Measurements from ENCODE around the gene CCL2.

- no peak for TF ChIP-seq EZH2phosphoT487 (IDR thresholded peaks at IDR 0.05; ENCODE audit: insufficient read depth, low read depth)
- no peak for TF ChIP-seq EZH2 (IDR thresholded peaks at IDR 0.05; ENCODE audit: insufficient read depth, poor library complexity, severe bottlenecking)
Observed at GRCh38 chr17:34254146-34254545, 939 bp upstream of the CCL2 start.

Measured in GM23248 (cell line).